Left ventricle myocardium superior (tissue), 1 donor: ENCODE results near the gene THRB. TPM values are rescaled to one million over a fixed set of nuclear protein-coding genes. Genes with fewer than 3 reads are reported as not detected.

Experiments
- ATAC-seq: fragments of 200-7000 bp; cut with Tn5 transposase; one replicate; pipeline ENCODE4 v1.9.1; 2020; ENCODE audit warnings: mild to moderate bottlenecking, moderate library complexity
- DNase-seq: peaks from one replicate; pipeline ENCODE4 v3.0.0-alpha.2; 2020
- intact Hi-C: fragments of 100-400 bp; cut with micrococcal nuclease; formaldehyde crosslinking; loops from one replicate; pipeline ENCODE4 v1.11.0; 2022
- total RNA-seq: library from RNA; stranded (reverse); fragmentation: NEBNext Ultra II Directional; extraction: Animal tissue kit (Norgen Biotek cat#: 25700); gene quantifications from one replicate; pipeline ENCODE4 v1.2.1, GENCODE V29; 2021
- donor health status: DM: no; HTN: yes; CAD: no; lungs with severe emphysema.

Gene THRB
- total RNA-seq, 1 donor from 2014 or later: 23.1 TPM

DNA sequence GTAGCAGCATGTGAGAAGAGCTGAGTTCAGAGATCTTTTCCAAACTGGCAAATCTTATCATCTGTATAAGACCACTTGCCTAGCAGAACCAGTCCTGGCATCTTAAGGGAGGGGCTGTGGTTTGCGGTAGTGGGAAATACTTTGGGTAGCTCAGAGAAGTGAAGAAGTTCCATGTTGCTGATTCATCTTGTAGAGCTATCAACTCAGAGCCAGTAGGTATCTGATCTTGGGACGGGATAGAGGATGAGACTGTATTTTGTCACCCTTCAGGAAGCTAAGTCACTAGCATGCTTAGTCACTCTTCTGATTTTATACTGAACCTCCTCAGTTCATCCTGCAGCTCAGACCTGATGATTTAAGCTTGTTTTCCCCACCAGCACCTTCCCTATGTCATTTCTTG lies 338.2 kb downstream of the THRB start:
- ATAC-seq: no peak
- no peak for DNase-seq
- intact Hi-C loops: no loop called here

DNA sequence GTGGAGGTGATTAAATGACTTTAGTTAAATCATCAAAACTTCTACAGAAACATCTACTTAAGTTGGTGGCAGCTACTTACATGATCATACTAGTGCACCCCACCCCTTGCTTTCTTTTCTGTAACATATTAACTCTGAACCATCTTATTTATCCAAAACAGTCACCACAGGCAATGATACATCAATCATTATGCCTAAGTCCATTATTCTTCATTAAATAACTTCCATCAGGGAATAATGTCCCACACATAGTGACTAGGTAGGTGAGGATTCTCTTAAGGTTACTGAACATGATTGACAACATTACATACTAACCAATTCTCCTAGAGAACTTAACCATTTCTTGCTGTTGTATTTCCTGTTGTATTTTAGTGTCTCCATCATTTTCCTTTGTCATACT lies 339.4 kb downstream of the THRB start:
- intact Hi-C loops: no loop called here
- ATAC-seq (no peak), DNase-seq (no peak)

- no peak for DNase-seq
- no peak for ATAC-seq
- intact Hi-C loops: no loop called here
These were observed 339.9 kb downstream of the THRB start for GRCh38 chr3:24154781-24155180.

DNA sequence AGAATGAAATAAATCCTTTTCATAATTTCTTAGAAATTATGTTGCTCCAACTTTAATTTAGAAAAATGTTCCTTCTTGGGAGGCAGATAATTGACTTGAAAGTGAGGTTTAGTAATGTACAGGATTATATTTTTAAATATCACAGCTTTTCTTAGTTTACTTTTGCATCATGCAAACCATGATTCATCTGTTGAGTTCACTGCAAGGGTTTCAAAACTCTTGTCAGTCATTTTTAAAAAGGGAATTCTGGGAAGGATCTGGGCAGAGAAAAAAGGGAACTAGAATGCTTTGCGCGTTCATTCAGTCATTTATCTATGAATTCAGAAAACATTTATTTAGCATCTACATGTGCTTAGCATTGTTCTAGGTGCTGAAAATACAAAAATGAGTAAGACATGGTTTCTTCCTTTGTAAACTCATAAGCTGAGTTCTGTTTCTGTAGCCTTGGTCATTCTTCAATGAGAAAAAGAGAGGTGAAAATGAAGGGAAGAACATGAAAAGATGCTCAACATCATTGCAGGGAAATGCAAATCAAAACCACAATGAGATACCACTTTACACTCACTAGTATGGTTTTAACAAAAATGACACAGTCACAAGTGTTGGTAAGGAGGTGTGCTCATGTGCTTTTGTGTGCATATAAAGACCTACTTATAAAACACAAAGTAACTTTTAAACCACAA lies 340.5 kb downstream of the THRB start:
- DNase-seq: no peak
- intact Hi-C loops: no loop called here
- ATAC-seq: no peak

DNA sequence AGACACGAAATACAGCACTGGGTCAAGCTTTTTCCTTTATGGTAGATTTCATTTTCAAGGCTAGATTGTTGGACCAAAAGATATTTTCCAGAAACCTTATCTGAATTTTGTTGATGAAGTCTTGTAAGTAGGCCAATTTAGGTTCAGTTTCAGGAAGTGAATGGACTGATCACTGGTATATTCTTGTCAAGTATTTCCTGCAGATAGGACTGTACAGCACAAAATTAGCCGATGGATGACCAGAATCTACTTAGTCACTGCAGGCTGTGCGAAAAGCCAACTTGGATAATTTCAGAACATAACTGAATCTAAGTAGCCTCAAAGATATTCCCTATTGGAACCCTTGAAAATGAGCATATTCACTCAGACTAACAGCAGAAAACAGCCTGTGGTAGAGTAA lies 343.1 kb downstream of the THRB start:
- DNase-seq (no peak), ATAC-seq (peak; percentile 58)
- intact Hi-C loops: no loop called here

- no peak for ATAC-seq
- intact Hi-C loops: no loop called here
- DNase-seq: no peak
These were observed 345.6 kb downstream of the THRB start for GRCh38 chr3:24149032-24149431.

- intact Hi-C loops: no loop called here
- DNase-seq (no peak), ATAC-seq (peak; percentile 76)
These were observed 348.4 kb downstream of the THRB start for GRCh38 chr3:24145981-24146822.

DNA sequence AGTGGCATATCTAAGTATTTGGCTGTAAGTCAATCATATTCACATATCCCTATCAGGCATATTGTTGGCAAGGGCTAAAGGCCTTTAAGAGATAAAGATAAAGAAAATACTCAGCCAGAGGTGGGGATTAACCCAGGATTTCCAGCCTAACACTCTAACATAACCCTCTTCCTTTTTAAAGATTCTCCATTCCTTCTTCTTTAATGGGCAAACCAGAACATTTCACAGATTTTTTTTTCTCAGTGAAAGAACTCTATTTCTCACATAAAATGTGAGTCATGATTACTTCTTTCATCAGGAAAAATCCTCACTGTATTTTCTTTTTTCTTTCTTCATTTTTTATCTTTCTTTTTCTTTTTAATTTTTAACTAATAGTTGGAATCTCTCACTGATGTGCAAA lies 349.2 kb downstream of the THRB start:
- no peak for DNase-seq
- ATAC-seq: no peak
- intact Hi-C loops: no loop called here

DNA sequence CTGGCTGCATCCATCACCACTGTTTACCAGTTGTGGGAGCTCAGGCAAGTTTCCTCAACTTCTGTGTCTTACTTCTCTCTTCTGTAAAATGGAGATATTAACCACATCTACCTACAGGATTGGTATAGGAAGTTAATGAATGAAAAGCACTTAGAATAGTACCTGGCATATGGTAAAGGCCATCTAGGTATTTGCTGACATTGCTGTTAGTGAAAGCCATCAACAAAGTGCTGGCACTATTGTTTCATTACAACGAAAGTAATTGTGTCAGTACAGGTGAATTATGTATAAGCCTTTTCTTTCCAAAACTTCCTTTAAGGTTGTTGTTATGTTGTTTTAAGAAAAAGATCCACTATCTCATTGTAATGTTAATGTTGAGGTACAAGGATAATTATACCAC lies 352.5 kb downstream of the THRB start:
- no peak for ATAC-seq
- intact Hi-C loops: no loop called here
- no peak for DNase-seq

GRCh38 chr3:24141548-24141947 lies 353.1 kb downstream of the THRB start:
- DNase-seq (no peak), ATAC-seq (no peak)
- intact Hi-C loops: no loop called here

- DNase-seq (no peak), ATAC-seq (no peak)
- intact Hi-C loops: no loop called here
These were observed 354.9 kb downstream of the THRB start for GRCh38 chr3:24139463-24140412.

DNA sequence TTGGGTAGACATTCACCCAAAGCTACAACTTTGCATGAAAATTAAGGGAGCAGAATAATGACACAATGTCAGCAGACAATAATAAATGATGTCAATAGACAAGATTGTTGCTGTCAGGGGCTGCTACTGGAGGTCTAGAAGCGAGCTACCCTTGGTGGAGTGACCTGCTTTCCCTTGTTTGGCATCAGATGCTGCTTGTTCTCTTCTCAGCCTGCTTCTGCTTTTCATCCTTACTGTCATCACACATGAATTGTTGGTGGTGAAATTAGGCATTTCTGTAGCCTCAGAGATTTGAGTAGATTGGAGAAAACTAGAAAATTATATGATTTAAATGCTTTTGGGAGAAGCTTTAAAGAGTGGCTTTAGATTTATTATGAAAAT lies 355.8 kb downstream of the THRB start:
- no peak for DNase-seq
- peak; percentile 60 for ATAC-seq
- intact Hi-C loops: no loop called here

DNA sequence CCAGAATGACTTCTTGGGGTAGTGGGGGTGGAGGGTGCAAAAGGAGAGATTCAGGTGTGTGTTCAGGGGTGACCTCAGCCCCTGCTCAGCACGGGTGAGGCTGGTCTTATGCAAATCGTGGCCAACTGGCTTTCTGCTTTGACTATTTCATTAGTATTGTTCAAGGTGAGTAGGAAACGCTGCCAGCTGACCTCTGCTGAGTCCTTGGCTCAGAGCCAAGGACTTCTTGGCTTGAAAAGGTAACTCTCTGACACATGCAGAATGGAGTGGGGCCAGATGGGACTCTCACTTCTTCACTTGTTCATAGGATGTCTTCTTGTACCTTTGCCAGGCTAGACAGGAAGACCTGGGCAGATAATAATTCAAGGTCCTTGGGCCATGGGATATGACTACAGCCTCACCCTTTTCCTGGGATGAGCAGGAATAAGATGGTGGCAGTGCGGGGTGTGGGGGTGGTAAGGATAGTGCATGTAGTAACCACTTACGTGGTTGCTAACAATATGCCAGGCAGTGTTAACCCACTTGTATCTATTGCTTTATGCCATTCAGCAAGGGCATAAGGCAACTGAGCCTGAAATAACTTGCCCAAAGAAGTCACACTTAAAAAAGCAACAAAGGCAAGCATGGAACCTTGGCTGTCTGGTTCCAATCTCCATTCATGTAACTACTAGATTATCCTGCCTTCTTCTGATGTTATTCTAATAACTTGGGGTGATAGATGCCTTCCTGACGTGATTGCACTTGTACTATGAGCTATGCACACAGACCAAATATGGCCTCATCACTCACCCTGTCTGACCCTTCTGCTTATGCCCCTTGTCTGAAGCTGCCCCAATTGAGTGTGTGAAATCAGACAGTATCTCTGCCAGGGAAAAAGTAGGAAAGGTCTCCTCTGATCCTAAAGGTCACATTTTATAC lies 356.4 kb downstream of the THRB start:
- intact Hi-C loops: no loop called here
- DNase-seq (no peak), ATAC-seq (peak; percentile 80)

GRCh38 chr3:24137334-24137733 lies 357.3 kb downstream of the THRB start:
- intact Hi-C loops: no loop called here

GRCh38 chr3:24136624-24137310 lies 357.9 kb downstream of the THRB start:
- intact Hi-C loops: no loop called here
- no peak for ATAC-seq
- no peak for DNase-seq

More at GRCh38 chr3:24137334-24137733, 357.3 kb downstream of the THRB start:
- no peak for ATAC-seq
- no peak for DNase-seq

GRCh38 chr3:24135280-24135679 lies 359.4 kb downstream of the THRB start:
- intact Hi-C loops: no loop called here
- no peak for ATAC-seq
- no peak for DNase-seq

GRCh38 chr3:24133942-24134341 lies 360.7 kb downstream of the THRB start:
- ATAC-seq: no peak
- DNase-seq: no peak
- intact Hi-C loops: no loop called here

DNA sequence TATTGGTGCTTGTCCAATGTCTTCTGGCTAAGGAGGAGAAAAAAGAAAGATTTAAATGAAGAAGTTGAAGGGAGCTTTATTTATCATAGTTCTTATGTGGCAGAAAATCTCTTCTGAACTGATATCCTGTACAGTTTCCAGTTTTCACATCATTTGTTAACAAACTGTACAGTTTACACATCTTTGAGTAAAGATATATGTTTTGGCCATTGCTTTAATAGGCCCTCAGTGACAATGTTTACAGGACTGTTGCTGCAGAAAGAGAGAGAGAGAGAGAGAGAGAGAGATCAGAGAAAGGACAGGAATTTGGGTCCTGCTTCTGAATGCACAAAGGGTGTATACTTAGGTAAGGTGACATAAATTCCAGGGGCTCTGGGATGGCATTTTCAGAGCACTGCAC lies 361.2 kb downstream of the THRB start:
- ATAC-seq (no peak), DNase-seq (no peak)
- intact Hi-C loops: no loop called here
